Ovary (tissue), 9 donors: ENCODE measurements around the gene EHMT2. TPM values are rescaled to one million over a fixed set of nuclear protein-coding genes. Genes with fewer than 3 reads are reported as not detected.
"Not testable (repeated sequence)": the region's sequence is repeated elsewhere in the genome, so short reads cannot be mapped to it uniquely, and the experiment has no call there.

Source experiments
- DNase-seq, 5 donors: peaks; one replicate each; pipeline ENCODE4 v3.0.0-alpha.2; 2019 to 2020
- H3K27ac ChIP-seq, 2 donors: fragments of 200-600 bp; one replicate each; pipeline versions ENCODE4 v1.5.1 to v1.8.0; 2019 to 2022
- H3K27me3 ChIP-seq: fragments of 200-600 bp; one replicate; pipeline ENCODE4 v1.8.0; 2022
- H3K36me3 ChIP-seq: fragments of 200-600 bp; sonication (generic); one replicate; pipeline ENCODE4 v1.5.1; 2019
- H3K4me1 ChIP-seq: one replicate; pipeline ENCODE4 v1.8.1; 2013; ENCODE audit warnings: mild to moderate bottlenecking, moderate library complexity; ENCODE audit not compliant: insufficient read depth
- H3K4me3 ChIP-seq: fragments of 200-600 bp; sonication (generic); one replicate; pipeline ENCODE4 v1.5.1; 2017
- H3K9me3 ChIP-seq, 2 donors: fragments of 200-600 bp in 1 of 2; sonication (generic) in 1 of 2; one replicate each; pipeline versions ENCODE4 v1.5.1 to v1.8.1; 2013 to 2019; ENCODE audit warnings: mild to moderate bottlenecking in 1 of 2, moderate library complexity in 1 of 2
- CTCF ChIP-seq, 3 donors: fragments of 450-650 bp in 2 of 3; fragments of 200-600 bp in 1 of 3; IDR thresholded peaks; one replicate each; pipeline versions ENCODE4 v1.5.1 to v1.8.0; 2016 to 2022; ENCODE audit warnings: antibody characterized with exemption in 3 of 3, mild to moderate bottlenecking in 1 of 3
- EP300 ChIP-seq: sonication (generic); formaldehyde crosslinking; IDR thresholded peaks from one replicate; pipeline ENCODE4 v1.6.1; 2017; ENCODE audit warnings: antibody characterized with exemption
- POLR2A ChIP-seq: fragments of 450-650 bp; IDR thresholded peaks from one replicate; pipeline ENCODE4 v1.6.1; 2017; ENCODE audit warnings: antibody characterized with exemption, mild to moderate bottlenecking, moderate library complexity
- WGBS, 3 donors: extraction: QIAGEN DNeasy Blood & Tissue Kit in 1 of 3; methylation state at CpG; one replicate each; pipeline versions ENCODE4 v1.1.5 to v1.1.7; 2013 to 2017; 5-methylcytosine and 5-hydroxymethylcytosine counted together
- intact Hi-C, 4 donors: fragments of 100-400 bp; cut with DNase I; formaldehyde crosslinking; loops; one replicate each; pipeline versions ENCODE4 v1.11.0 to v1.15.1; 2022 to 2023
- polyA plus RNA-seq, 2 donors: library from polyadenylated mRNA; stranded (reverse); fragments of 200-250 nt in 1 of 2; fragments of 350-450 nt in 1 of 2; fragmentation: Illumina TruSeq in 1 of 2; extraction: RNeasy Lipid Tissue Mini Kit (QIAGEN cat#74804) in 1 of 2; gene quantifications; one replicate each; pipeline ENCODE4 v1.2.3, GENCODE V29; 2013 to 2014
- total RNA-seq, 7 donors: library from RNA; depleted of rRNA in 2 of 7; stranded (reverse); fragments of >200 nt in 2 of 7; fragmentation: NEBNext Ultra II Directional in 3 of 7; extraction: Animal tissue kit (Norgen Biotek cat#: 25700) in 3 of 7; gene quantifications; one replicate each; pipeline versions ENCODE4 v1.1.0 to v1.2.4, GENCODE V29; 2016 to 2023
- donor health status: DM: no; HTN: no; CAD: no; lungs with moderate emphysema.
- donor health status: DM: no; HTN: no; CAD: no.
- donor health status: Bipolar disorder and iron deficiency.
- donor health status: DM: yes; HTN: yes; CAD: no.
- donor health status: DM: no; HTN: no; CAD: no.
- donor health status: DM: yes; HTN: yes; CAD: no.

The EHMT2 gene
- total and polyA plus RNA-seq, 9 donors, result 19.7 to 71.7 (median 52.8) TPM

GRCh38 chr6:31861919-31862343 lies 35.6 kb downstream of the EHMT2 start:
- Histone ChIP-seq H3K27me3 (no peaks in the 10 kb centered on the region), H3K4me1 (peaks cover 4% of the 10 kb centered on the region), H3K4me3 (peak overlapping the region; percentile 53), H3K27ac (peak overlapping the region; percentile 65 to 70), H3K36me3 (no peaks in the 10 kb centered on the region), H3K9me3 (no peaks in the 10 kb centered on the region)
- no peak for TF ChIP-seq POLR2A
- TF ChIP-seq EP300, result no peak
- peak in 1 of 5 donors; percentile 14 for DNase-seq
- intact Hi-C loops, result loop anchor here in 2 of 4 donors (10.0 kb wide), 1 partner anchor 177 kb away; the partner anchor contains the start of gene LY6G5C (in 2 of the 2)
- WGBS, 3 donors, result 28 to 36% (median 36%) methylated on average over 17 of the region's 17 CpGs

GRCh38 chr6:31861150-31861549 lies 36.3 kb downstream of the EHMT2 start:
- Histone ChIP-seq H3K36me3 (no peaks in the 10 kb centered on the region), H3K4me1 (peaks cover 4% of the 10 kb centered on the region), H3K27me3 (no peaks in the 10 kb centered on the region), H3K27ac (no peak overlapping the region), H3K9me3 (no peaks in the 10 kb centered on the region), H3K4me3 (no peak overlapping the region)
- DNase-seq, result no peak
- TF ChIP-seq CTCF (IDR thresholded peaks at IDR 0.05) (no peak), EP300 (no peak), POLR2A (no peak)
- WGBS, 3 donors, result 84 to 90% (median 88%) methylated on average over 7 of the region's 7 CpGs
- intact Hi-C loops, result loop anchor here in 2 of 4 donors (10.0 kb wide), 1 partner anchor 176 kb away; the partner anchor contains the start of gene LY6G5C (in 2 of the 2)

GRCh38 chr6:31860349-31860748 lies 37.1 kb downstream of the EHMT2 start:
- no peak overlapping the region for H3K4me3 ChIP-seq
- TF ChIP-seq POLR2A (no peak), CTCF (IDR thresholded peaks at IDR 0.05) (no peak)
- intact Hi-C loops, result loop anchor here in 2 of 4 donors (10.0 kb wide), 1 partner anchor 176 kb away; the partner anchor contains the start of gene LY6G5C (in 2 of the 2)
- DNase-seq, result no peak
- H3K9me3 ChIP-seq, result no peaks in the 10 kb centered on the region
- H3K27me3 ChIP-seq, result no peaks in the 10 kb centered on the region
- H3K27ac ChIP-seq, result no peak overlapping the region
- H3K36me3 ChIP-seq, result no peaks in the 10 kb centered on the region
- H3K4me1 ChIP-seq, result peaks cover 4% of the 10 kb centered on the region
- WGBS, 3 donors, result 89 to 95% (median 92%) methylated on average over 13 of the region's 13 CpGs

GRCh38 chr6:31859923-31860322 lies 37.6 kb downstream of the EHMT2 start:
- H3K9me3 ChIP-seq, result no peaks in the 10 kb centered on the region
- no peaks in the 10 kb centered on the region for H3K27me3 ChIP-seq
- no peaks in the 10 kb centered on the region for H3K36me3 ChIP-seq
- TF ChIP-seq POLR2A (no peak), EP300 (no peak)
- H3K4me1 ChIP-seq, result peaks cover 4% of the 10 kb centered on the region
- intact Hi-C loops, result loop anchor here in 2 of 4 donors (10.0 kb wide), 1 partner anchor 175 kb away; the partner anchor contains the start of gene LY6G5C (in 2 of the 2)
- no peak for DNase-seq
- 85 to 88% (median 85%) methylated on average over 11 of the region's 11 CpGs for WGBS, 3 donors
- no peak overlapping the region for H3K27ac ChIP-seq
- H3K4me3 ChIP-seq, result no peak overlapping the region

GRCh38 chr6:31858707-31859106 lies 38.8 kb downstream of the EHMT2 start:
- no peak for TF ChIP-seq EP300
- TF ChIP-seq POLR2A, result no peak
- TF ChIP-seq CTCF (IDR thresholded peaks at IDR 0.05), result no peak
- no peaks in the 10 kb centered on the region for H3K9me3 ChIP-seq
- no peaks in the 10 kb centered on the region for H3K36me3 ChIP-seq
- intact Hi-C loops, result no loop called here
- no peak for DNase-seq
- no peak overlapping the region for H3K4me3 ChIP-seq
- peaks cover 4% of the 10 kb centered on the region for H3K4me1 ChIP-seq
- no peak overlapping the region for H3K27ac ChIP-seq
- H3K27me3 ChIP-seq, result no peaks in the 10 kb centered on the region
- 89 to 97% (median 95%) methylated on average over 8 of the region's 8 CpGs for WGBS, 3 donors

GRCh38 chr6:31857774-31858173 lies 39.7 kb downstream of the EHMT2 start:
- H3K27ac ChIP-seq, H3K4me1 ChIP-seq, H3K36me3 ChIP-seq, intact Hi-C loops, H3K27me3 ChIP-seq, DNase-seq, H3K9me3 ChIP-seq, H3K4me3 ChIP-seq: not testable (repeated sequence)
- WGBS, 3 donors, result 83 to 92% (median 90%) methylated on average over 8 of the region's 8 CpGs

GRCh38 chr6:31851980-31852718 lies 45.3 kb downstream of the EHMT2 start:
- H3K27me3 ChIP-seq, H3K4me1 ChIP-seq, H3K27ac ChIP-seq, H3K4me3 ChIP-seq, intact Hi-C loops, DNase-seq, H3K36me3 ChIP-seq, H3K9me3 ChIP-seq: not testable (repeated sequence)
- 82 to 86% (median 85%) methylated on average over 20 to 35 of the region's 35 CpGs for WGBS, 3 donors
